GM12892 (cell line): ENCODE data around the gene CCDC28A.

ENCODE experiments used
- DNase-seq: peaks from one replicate; pipeline ENCODE4 v3.0.0; 2011; ENCODE audit not compliant: insufficient read length
- FAIRE-seq: peaks from 2 replicates; lab custom pipeline; 2011; peaks lifted over from hg19 to GRCh38; lab: Jason Lieb, UNC
- POLR2A ChIP-seq: IDR thresholded peaks from 2 replicates; pipeline ENCODE4 v1.6.1; 2011; ENCODE audit warnings: low read depth, low read length, control low read depth
- POLR2AphosphoS5 ChIP-seq: IDR thresholded peaks from 2 replicates; pipeline ENCODE4 v1.6.1; 2011; ENCODE audit warnings: low read depth, low read length, control low read depth
- TAF1 ChIP-seq: IDR thresholded peaks from 2 replicates; pipeline ENCODE4 v1.6.1; 2011; ENCODE audit warnings: low read depth, mild to moderate bottlenecking, control low read depth, low read length, borderline replicate concordance

CCDC28A gene

GRCh38 chr6:138769102-138769676, 4.4 kb upstream of the CCDC28A start:
- no peak for TF ChIP-seq POLR2A
- TF ChIP-seq POLR2AphosphoS5: no peak
- TF ChIP-seq TAF1: no peak
- DNase-seq (no peak), FAIRE-seq (peak; percentile 46)

- TF ChIP-seq TAF1 (no peak), POLR2AphosphoS5 (no peak), POLR2A (no peak)
- FAIRE-seq (peak; percentile 50), DNase-seq (no peak)
These were observed 883 bp upstream of the CCDC28A start for GRCh38 chr6:138772596-138773176.

- TF ChIP-seq POLR2A (no peak), TAF1 (no peak), POLR2AphosphoS5 (no peak)
- DNase-seq: no peak
- no peak for FAIRE-seq
These were observed 801 bp downstream of the CCDC28A start for GRCh38 chr6:138774370-138774769.

- no peak for DNase-seq
- TF ChIP-seq TAF1 (no peak), POLR2AphosphoS5 (no peak), POLR2A (no peak)
- no peak for FAIRE-seq
These were observed 3.1 kb downstream of the CCDC28A start for GRCh38 chr6:138776659-138777058.

GRCh38 chr6:138778331-138778730, 4.8 kb downstream of the CCDC28A start:
- DNase-seq (no peak), FAIRE-seq (no peak)
- TF ChIP-seq POLR2AphosphoS5: no peak
- no peak for TF ChIP-seq TAF1
- no peak for TF ChIP-seq POLR2A

GRCh38 chr6:138782243-138782642, 8.7 kb downstream of the CCDC28A start:
- TF ChIP-seq POLR2AphosphoS5: no peak
- FAIRE-seq (no peak), DNase-seq (no peak)

- no peak for DNase-seq
- FAIRE-seq: no peak
- TF ChIP-seq POLR2AphosphoS5 (no peak), TAF1 (no peak), POLR2A (no peak)
These were observed 11.5 kb downstream of the CCDC28A start for GRCh38 chr6:138785079-138785478.

- DNase-seq: no peak
- TF ChIP-seq POLR2A (no peak), TAF1 (no peak)
- FAIRE-seq: no peak
These were observed 12.4 kb downstream of the CCDC28A start for GRCh38 chr6:138785980-138786379.

GRCh38 chr6:138787138-138787537, 13.6 kb downstream of the CCDC28A start:
- no peak for FAIRE-seq
- DNase-seq: no peak
- TF ChIP-seq POLR2AphosphoS5 (no peak), TAF1 (no peak), POLR2A (no peak)

GRCh38 chr6:138795809-138796603, 22.4 kb downstream of the CCDC28A start, which contains the start of gene ECT2L:
ECT2L (plus strand) TSS chr6:138796087; CDS start chr6:138813275, 17,188 bp downstream.
- FAIRE-seq (no peak), DNase-seq (no peak)
- TF ChIP-seq TAF1: no peak
- no peak for TF ChIP-seq POLR2AphosphoS5
- TF ChIP-seq POLR2A: no peak

- no peak for FAIRE-seq
- no peak for TF ChIP-seq TAF1
- no peak for TF ChIP-seq POLR2AphosphoS5
- TF ChIP-seq POLR2A: no peak
- DNase-seq: no peak
These were observed 23.2 kb downstream of the CCDC28A start for GRCh38 chr6:138796771-138797170.

GRCh38 chr6:138797806-138798446, 24.4 kb downstream of the CCDC28A start:
- no peak for FAIRE-seq
- no peak for TF ChIP-seq POLR2A
- TF ChIP-seq POLR2AphosphoS5: no peak
- TF ChIP-seq TAF1: no peak
- DNase-seq: no peak
